Prostate gland (tissue), 2 donors: ENCODE results near the gene PLCH2.

Experiments
- POLR2A ChIP-seq: fragments of 450-650 bp; IDR thresholded peaks from one replicate; pipeline ENCODE4 v1.6.1; 2016; ENCODE audit warnings: antibody characterized with exemption, mild to moderate bottlenecking
- TF ChIP-seq, protein P1 (sequence below), 4 experiments: fragments of 200-600 bp in 2 of 4; fragments of 450-650 bp in 2 of 4; sonication (generic) in 2 of 4; IDR thresholded peaks; 1 replicate in 3 of 4; 2 replicates in 1 of 4; pipeline ENCODE4 v1.5.1; 2016 to 2019; ENCODE audit warnings: antibody characterized with exemption in 4 of 4, mild to moderate bottlenecking in 2 of 4, moderate library complexity in 2 of 4

DNA sequence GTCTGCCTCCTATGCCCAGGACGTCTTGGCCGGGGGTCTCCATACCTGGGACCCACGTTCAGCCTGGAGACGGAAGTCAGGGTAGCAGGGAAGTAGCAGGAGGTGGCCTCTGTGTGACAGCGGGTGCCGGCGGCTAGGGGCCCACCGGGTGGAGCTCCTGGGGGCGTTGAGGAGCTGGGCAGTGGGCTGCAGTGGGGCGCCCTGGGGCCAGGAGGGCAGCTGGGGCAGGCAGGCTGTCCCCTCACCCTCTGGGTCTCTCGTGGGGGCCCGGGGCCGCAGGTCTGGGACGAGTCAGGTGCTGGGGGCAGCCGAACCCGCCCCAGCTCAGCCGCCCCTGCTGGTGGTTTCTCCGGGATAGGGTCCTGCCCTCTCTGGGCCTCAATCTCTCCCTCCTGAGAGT is 49.0 kb upstream of the PLCH2 start:
- TF ChIP-seq, protein P1, sequence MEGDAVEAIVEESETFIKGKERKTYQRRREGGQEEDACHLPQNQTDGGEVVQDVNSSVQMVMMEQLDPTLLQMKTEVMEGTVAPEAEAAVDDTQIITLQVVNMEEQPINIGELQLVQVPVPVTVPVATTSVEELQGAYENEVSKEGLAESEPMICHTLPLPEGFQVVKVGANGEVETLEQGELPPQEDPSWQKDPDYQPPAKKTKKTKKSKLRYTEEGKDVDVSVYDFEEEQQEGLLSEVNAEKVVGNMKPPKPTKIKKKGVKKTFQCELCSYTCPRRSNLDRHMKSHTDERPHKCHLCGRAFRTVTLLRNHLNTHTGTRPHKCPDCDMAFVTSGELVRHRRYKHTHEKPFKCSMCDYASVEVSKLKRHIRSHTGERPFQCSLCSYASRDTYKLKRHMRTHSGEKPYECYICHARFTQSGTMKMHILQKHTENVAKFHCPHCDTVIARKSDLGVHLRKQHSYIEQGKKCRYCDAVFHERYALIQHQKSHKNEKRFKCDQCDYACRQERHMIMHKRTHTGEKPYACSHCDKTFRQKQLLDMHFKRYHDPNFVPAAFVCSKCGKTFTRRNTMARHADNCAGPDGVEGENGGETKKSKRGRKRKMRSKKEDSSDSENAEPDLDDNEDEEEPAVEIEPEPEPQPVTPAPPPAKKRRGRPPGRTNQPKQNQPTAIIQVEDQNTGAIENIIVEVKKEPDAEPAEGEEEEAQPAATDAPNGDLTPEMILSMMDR (IDR thresholded peaks at IDR 0.05): no peak
- TF ChIP-seq POLR2A: no peak
